IPS-18a (cell line): ENCODE results near the gene RBMXL2.

Experiments
- H3K27ac ChIP-seq: one replicate; pipeline ENCODE4 v1.5.1; 2013; ENCODE audit warnings: low read length
- H3K27me3 ChIP-seq: one replicate; pipeline ENCODE4 v1.6.1; 2013; ENCODE audit warnings: mild to moderate bottlenecking, low read length; ENCODE audit not compliant: control insufficient read depth, insufficient read depth
- H3K36me3 ChIP-seq: one replicate; pipeline ENCODE4 v1.6.1; 2013; ENCODE audit warnings: low read depth, low read length; ENCODE audit not compliant: control insufficient read depth
- H3K4me1 ChIP-seq: one replicate; pipeline ENCODE4 v1.6.1; 2013; ENCODE audit warnings: low read depth, low read length; ENCODE audit not compliant: control insufficient read depth
- H3K4me3 ChIP-seq: one replicate; pipeline ENCODE4 v1.5.1; 2013; ENCODE audit warnings: low read length
- H3K9ac ChIP-seq: one replicate; pipeline ENCODE4 v1.6.1; 2013; ENCODE audit warnings: mild to moderate bottlenecking, low read length, moderate library complexity
- H3K9me3 ChIP-seq: one replicate; pipeline ENCODE4 v1.6.1; 2013; ENCODE audit warnings: low read depth, low read length; ENCODE audit not compliant: control insufficient read depth

RBMXL2 gene

DNA sequence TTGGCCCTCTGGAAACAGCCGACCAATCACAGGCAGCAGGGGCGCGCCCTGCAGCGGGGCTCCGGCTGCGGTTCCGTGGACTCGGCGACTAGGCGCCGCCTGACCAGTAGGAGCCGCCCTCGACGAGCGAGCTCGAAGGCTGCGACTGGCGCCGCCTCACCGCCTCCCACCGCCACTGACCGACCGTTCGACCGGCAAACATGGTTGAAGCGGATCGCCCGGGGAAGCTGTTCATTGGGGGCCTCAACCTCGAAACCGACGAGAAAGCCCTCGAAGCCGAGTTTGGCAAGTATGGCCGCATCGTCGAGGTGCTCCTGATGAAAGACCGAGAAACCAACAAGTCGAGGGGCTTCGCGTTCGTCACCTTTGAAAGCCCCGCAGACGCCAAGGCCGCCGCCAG, at the start of gene RBMXL2:
Gene RBMXL2, plus strand, starts transcription at position 78 of the 400 bp plus-strand sequence. Its CDS starts 123 bp downstream, at position 201.
- Histone ChIP-seq H3K27ac (no peak within 1 kb of the TSS), H3K9ac (no peak within 1 kb of the TSS), H3K4me3 (no peak within 1 kb of the TSS), H3K9me3 (no peaks in the 10 kb centered on the region), H3K4me1 (no peaks in the 10 kb centered on the region), H3K27me3 (no peaks in the 10 kb centered on the region), H3K36me3 (no peaks in the 10 kb centered on the region)

DNA sequence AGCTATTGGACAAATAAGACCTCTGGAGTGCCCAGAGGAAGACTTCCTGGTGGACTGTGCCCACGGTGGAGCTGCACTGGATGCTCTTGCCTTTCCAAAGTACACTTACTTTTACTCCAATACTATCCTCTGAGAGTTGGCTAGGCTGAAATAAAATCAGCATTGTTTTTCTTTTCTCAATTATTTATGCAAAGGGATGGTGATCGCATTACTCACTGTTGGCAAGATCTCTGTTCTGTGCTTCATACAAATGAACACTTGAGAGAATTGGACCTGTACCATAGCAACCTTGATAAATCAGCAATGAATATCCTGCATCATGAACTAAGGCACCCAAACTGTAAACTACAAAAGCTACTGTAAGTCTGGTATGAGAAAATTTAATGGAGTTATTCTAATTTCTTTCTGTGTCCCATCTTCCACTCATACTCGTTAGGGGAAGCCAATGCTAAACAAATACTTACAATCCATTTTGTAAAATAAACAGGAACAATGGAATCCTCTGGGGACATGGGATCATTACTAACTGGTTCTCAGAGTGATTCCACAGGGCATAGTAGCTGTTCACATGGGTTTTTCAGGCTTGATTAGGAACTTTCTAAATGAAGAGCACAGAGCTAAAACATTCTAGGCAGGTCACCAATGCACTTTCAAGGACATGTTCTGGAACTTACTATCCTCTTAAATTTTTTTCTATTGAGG, 42.2 kb upstream of the RBMXL2 start:
- no peak overlapping the region for H3K4me3 ChIP-seq
- no peak overlapping the region for H3K27ac ChIP-seq
- no peaks in the 10 kb centered on the region for H3K27me3 ChIP-seq
- H3K36me3 ChIP-seq, result no peaks in the 10 kb centered on the region
- H3K9ac ChIP-seq, result no peak overlapping the region
- no peaks in the 10 kb centered on the region for H3K4me1 ChIP-seq
- no peaks in the 10 kb centered on the region for H3K9me3 ChIP-seq

DNA sequence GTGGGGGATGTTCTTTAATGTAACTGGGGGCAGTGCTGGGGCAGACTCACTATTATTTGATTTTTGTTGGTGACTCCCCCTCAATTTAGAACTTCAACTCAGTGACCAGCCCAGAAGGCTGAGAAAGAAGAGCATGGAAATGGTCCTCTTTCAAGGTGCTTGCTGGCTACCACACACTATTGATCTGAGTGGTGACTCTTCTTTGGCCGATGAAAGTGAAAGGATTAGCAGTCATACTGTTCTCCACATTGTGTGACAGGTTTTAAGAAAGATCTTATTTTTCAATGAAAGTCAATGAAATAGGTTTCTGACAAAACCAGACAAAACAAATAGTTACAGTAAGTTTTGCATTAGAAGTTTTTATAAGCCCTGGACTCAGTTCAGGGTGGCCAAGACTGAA, 38.6 kb upstream of the RBMXL2 start:
- Histone ChIP-seq H3K4me1 (no peaks in the 10 kb centered on the region), H3K9me3 (no peaks in the 10 kb centered on the region), H3K27me3 (no peaks in the 10 kb centered on the region), H3K36me3 (no peaks in the 10 kb centered on the region), H3K27ac (no peak overlapping the region), H3K9ac (no peak overlapping the region), H3K4me3 (no peak overlapping the region)

GRCh38 chr11:7056828-7057513, 31.8 kb upstream of the RBMXL2 start:
- Histone ChIP-seq H3K4me1 (no peaks in the 10 kb centered on the region), H3K36me3 (no peaks in the 10 kb centered on the region), H3K27ac (no peak overlapping the region), H3K9ac (no peak overlapping the region), H3K27me3 (no peaks in the 10 kb centered on the region), H3K9me3 (no peaks in the 10 kb centered on the region), H3K4me3 (no peak overlapping the region)

DNA sequence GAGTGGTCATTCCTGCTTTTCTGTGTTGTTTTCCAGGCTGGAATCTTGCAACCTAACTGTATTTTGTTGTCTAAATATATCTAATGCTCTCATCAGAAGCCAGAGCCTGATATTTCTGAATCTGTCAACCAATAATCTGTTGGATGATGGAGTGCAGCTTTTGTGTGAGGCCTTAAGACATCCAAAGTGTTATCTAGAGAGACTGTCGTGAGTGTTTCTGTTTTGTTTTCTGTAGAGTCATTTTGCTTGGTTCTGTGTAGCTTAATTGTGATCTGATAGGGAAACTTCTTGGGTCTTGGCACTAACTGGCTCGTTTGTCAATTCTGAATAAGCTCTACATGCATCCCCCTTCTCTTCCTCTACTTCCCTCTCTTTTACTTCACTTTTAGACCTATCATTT, 31.2 kb upstream of the RBMXL2 start:
- Histone ChIP-seq H3K4me3 (no peak overlapping the region), H3K36me3 (no peaks in the 10 kb centered on the region), H3K9ac (no peak overlapping the region), H3K4me1 (no peaks in the 10 kb centered on the region), H3K27ac (no peak overlapping the region), H3K27me3 (no peaks in the 10 kb centered on the region), H3K9me3 (no peaks in the 10 kb centered on the region)

GRCh38 chr11:7060868-7061267, 27.9 kb upstream of the RBMXL2 start:
- Histone ChIP-seq H3K36me3 (no peaks in the 10 kb centered on the region), H3K4me3 (no peak overlapping the region), H3K27ac (no peak overlapping the region), H3K9ac (no peak overlapping the region), H3K4me1 (no peaks in the 10 kb centered on the region), H3K27me3 (no peaks in the 10 kb centered on the region), H3K9me3 (no peaks in the 10 kb centered on the region)

DNA sequence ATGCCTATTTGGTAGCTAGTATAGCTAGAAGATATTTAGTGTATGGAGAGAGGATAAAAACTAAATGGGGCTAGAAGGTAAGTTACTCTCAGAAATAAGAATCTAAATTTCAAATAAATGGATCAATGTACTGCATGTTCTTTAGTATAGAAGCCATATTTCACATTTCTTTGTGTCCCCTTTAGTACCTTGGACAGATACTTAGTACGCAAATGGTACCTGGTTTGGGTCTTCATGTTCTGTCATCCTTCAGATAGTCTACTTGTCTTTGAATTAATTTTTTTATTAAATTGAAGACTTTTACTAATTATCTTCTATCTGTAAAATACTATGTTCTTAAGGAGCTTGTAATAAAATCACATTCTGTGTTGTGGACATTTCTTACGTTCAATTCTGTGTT, 26.3 kb upstream of the RBMXL2 start:
- Histone ChIP-seq H3K9me3 (no peaks in the 10 kb centered on the region), H3K27ac (no peak overlapping the region), H3K4me3 (no peak overlapping the region), H3K4me1 (no peaks in the 10 kb centered on the region), H3K27me3 (no peaks in the 10 kb centered on the region), H3K9ac (no peak overlapping the region), H3K36me3 (no peaks in the 10 kb centered on the region)

GRCh38 chr11:7072401-7073028, 16.3 kb upstream of the RBMXL2 start:
- Histone ChIP-seq H3K9ac (no peak overlapping the region), H3K9me3 (no peaks in the 10 kb centered on the region), H3K27ac (no peak overlapping the region), H3K4me3 (no peak overlapping the region), H3K4me1 (no peaks in the 10 kb centered on the region), H3K27me3 (no peaks in the 10 kb centered on the region), H3K36me3 (no peaks in the 10 kb centered on the region)

- Histone ChIP-seq H3K9me3 (peaks cover 6% of the 10 kb centered on the region), H3K4me1 (no peaks in the 10 kb centered on the region), H3K36me3 (no peaks in the 10 kb centered on the region), H3K27me3 (no peaks in the 10 kb centered on the region), H3K4me3 (no peak overlapping the region), H3K27ac (no peak overlapping the region), H3K9ac (no peak overlapping the region)
Observed at GRCh38 chr11:7077101-7077500, 11.7 kb upstream of the RBMXL2 start.

DNA sequence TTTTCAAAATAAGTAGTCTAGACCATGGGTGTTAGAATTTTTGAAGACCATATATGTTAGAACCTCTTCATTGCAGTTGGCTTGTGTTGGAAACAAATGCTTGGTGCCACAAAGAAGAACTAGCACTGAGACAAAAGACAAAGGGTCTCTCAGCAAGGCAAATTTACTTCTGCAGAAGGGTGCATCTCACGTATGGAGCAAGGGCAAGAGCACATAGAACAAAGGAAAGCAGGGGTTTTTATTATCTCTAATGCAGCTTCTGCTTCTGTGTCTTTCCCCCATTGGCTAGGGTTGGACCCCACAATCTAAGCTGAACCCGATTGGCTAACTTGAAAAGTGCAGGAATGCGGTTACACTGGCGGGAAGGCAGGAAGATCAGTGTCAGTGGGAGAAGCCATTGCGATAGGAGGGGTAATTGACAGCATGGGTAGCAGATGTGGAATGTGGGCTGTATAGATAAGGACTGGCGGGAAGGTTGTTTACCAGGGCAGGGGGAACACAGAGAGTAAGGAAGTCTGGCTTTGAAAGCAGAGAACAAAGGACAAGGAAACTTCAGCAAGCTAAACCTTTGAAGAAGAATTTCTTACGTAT, 9.2 kb upstream of the RBMXL2 start:
- no peaks in the 10 kb centered on the region for H3K4me1 ChIP-seq
- no peaks in the 10 kb centered on the region for H3K27me3 ChIP-seq
- no peak overlapping the region for H3K4me3 ChIP-seq
- H3K36me3 ChIP-seq, result no peaks in the 10 kb centered on the region
- no peak overlapping the region for H3K27ac ChIP-seq
- H3K9ac ChIP-seq, result no peak overlapping the region
- peaks cover 6% of the 10 kb centered on the region for H3K9me3 ChIP-seq

GRCh38 chr11:7080900-7081299, 7.9 kb upstream of the RBMXL2 start:
- no peaks in the 10 kb centered on the region for H3K27me3 ChIP-seq
- no peaks in the 10 kb centered on the region for H3K36me3 ChIP-seq
- H3K27ac ChIP-seq, result no peak overlapping the region
- no peaks in the 10 kb centered on the region for H3K4me1 ChIP-seq
- peaks cover 6% of the 10 kb centered on the region for H3K9me3 ChIP-seq
- no peak overlapping the region for H3K4me3 ChIP-seq
- H3K9ac ChIP-seq, result no peak overlapping the region
